Endothelial cell of umbilical vein (primary cell): ENCODE data around the gene TSPEAR. TPM values are rescaled to one million over a fixed set of nuclear protein-coding genes. Genes with fewer than 3 reads are reported as not detected.

Experiments used
- BruUV-seq: library from RNA; stranded (reverse); fragments of 400-500 nt; replicated peaks from 2 replicates; lab custom pipeline; 2021; lab: Mats Ljungman, UMichigan
- CTCF ChIA-PET: fragments of 300-600, 350-600 bp; sonication (Branson Sonifier 250); formaldehyde crosslinking; loops from one replicate; lab custom pipeline; 2021; ENCODE audit warnings: antibody characterized with exemption, inconsistent platforms; lab: Charles Lee
- POLR2A ChIA-PET: fragments of 300-600, 350-600 bp; sonication (Branson Sonifier 250); formaldehyde crosslinking; loops from one replicate; lab custom pipeline; 2021; ENCODE audit warnings: antibody characterized with exemption, inconsistent platforms; lab: Charles Lee
- DNase-seq: peaks from one replicate; pipeline ENCODE4 v3.0.0-alpha.2; 2011; ENCODE audit warnings: low read depth, low spot score
- FAIRE-seq: peaks from 2 replicates; lab custom pipeline; 2011; peaks lifted over from hg19 to GRCh38; lab: Jason Lieb, UNC
- H2AFZ ChIP-seq: 2 replicates; pipeline ENCODE4 v1.6.0; 2012; ENCODE audit warnings: low read depth, low read length, control low read depth, inconsistent platforms
- H3K27ac ChIP-seq: 2 replicates; pipeline ENCODE4 v1.5.1; 2011; ENCODE audit warnings: low read depth, mild to moderate bottlenecking, control low read depth, low read length, moderate library complexity; ENCODE audit not compliant: insufficient read depth
- H3K27me3 ChIP-seq, 2 experiments: 2 replicates each; pipeline versions ENCODE4 v1.6.0 to v1.6.1; 2011; ENCODE audit warnings: low read length in 2 of 2, mixed read lengths in 1 of 2; ENCODE audit not compliant: control insufficient read depth in 2 of 2, insufficient read depth in 2 of 2
- H3K36me3 ChIP-seq, 2 experiments: 2 replicates in 1 of 2; 3 replicates in 1 of 2; pipeline ENCODE4 v1.5.1; 2011; ENCODE audit warnings: low read length in 2 of 2, mild to moderate bottlenecking in 1 of 2, moderate library complexity in 1 of 2; ENCODE audit not compliant: control insufficient read depth in 2 of 2, insufficient read depth in 2 of 2; ENCODE audit errors: extremely low read depth in 1 of 2
- H3K4me1 ChIP-seq: 3 replicates; pipeline ENCODE4 v1.5.1; 2011; ENCODE audit warnings: mild to moderate bottlenecking, low read length; ENCODE audit not compliant: control insufficient read depth, insufficient read depth; ENCODE audit errors: extremely low read depth
- H3K4me2 ChIP-seq: 2 replicates; pipeline ENCODE4 v1.6.1; 2011; ENCODE audit warnings: low read length, control low read depth, mixed read lengths; ENCODE audit not compliant: insufficient read depth
- H3K4me3 ChIP-seq, 3 experiments: fragments of 200-600 bp in 1 of 3; sonication (generic), shearing (Covaris generic) in 1 of 3; replicated peaks in 1 of 3; 2 replicates each; pipeline ENCODE4 v1.5.1; 2011 to 2016; ENCODE audit warnings: control low read depth in 3 of 3, low read length in 3 of 3, mild to moderate bottlenecking in 2 of 3, inconsistent platforms in 1 of 3, low read depth in 1 of 3, moderate library complexity in 1 of 3; ENCODE audit not compliant: insufficient read depth in 1 of 3
- H3K79me2 ChIP-seq: 2 replicates; pipeline ENCODE4 v1.6.0; 2012; ENCODE audit warnings: low read length, inconsistent platforms; ENCODE audit not compliant: control insufficient read depth, insufficient read depth
- H3K9ac ChIP-seq: replicated peaks from 2 replicates; pipeline ENCODE3; 2011; ENCODE audit warnings: low read length, control low read depth; ENCODE audit not compliant: insufficient read depth; ENCODE audit errors: extremely low read depth
- H3K9me1 ChIP-seq: replicated peaks from 3 replicates; pipeline ENCODE4 v1.6.0; 2011; ENCODE audit warnings: mild to moderate bottlenecking, low read length; ENCODE audit not compliant: control insufficient read depth, insufficient read depth; ENCODE audit errors: extremely low read depth
- H3K9me3 ChIP-seq: replicated peaks from 2 replicates; pipeline ENCODE4 v1.5.1; 2012; ENCODE audit warnings: low read length, inconsistent platforms; ENCODE audit not compliant: control insufficient read depth, insufficient read depth
- H4K20me1 ChIP-seq: replicated peaks from 2 replicates; pipeline ENCODE3; 2011; ENCODE audit warnings: mild to moderate bottlenecking, low read length; ENCODE audit not compliant: control insufficient read depth, insufficient read depth; ENCODE audit errors: extremely low read depth
- CTCF ChIP-seq, 2 donors: IDR thresholded peaks; 1 replicate in 1 of 2; 2 replicates in 1 of 2; pipeline ENCODE4 v1.5.1; 2011; ENCODE audit warnings: low read length in 2 of 2, mild to moderate bottlenecking in 2 of 2, moderate library complexity in 2 of 2, control low read depth in 1 of 2, inconsistent platforms in 1 of 2, low read depth in 1 of 2; ENCODE audit not compliant: insufficient read depth in 1 of 2; ENCODE audit errors: extremely low read depth in 1 of 2
- EZH2 ChIP-seq: IDR thresholded peaks from 2 replicates; pipeline ENCODE4 v1.6.1; 2012; ENCODE audit warnings: borderline replicate concordance, low read depth, mild to moderate bottlenecking, moderate library complexity, low read length, inconsistent platforms; ENCODE audit not compliant: severe bottlenecking
- FOS ChIP-seq: IDR thresholded peaks from 2 replicates; pipeline ENCODE4 v1.6.1; 2011; ENCODE audit warnings: mild to moderate bottlenecking, low read length, moderate library complexity, borderline replicate concordance; ENCODE audit not compliant: insufficient read depth
- GATA2 ChIP-seq: IDR thresholded peaks from 2 replicates; pipeline ENCODE4 v1.7.0; 2011; ENCODE audit warnings: low read depth, mild to moderate bottlenecking, moderate library complexity, mixed read lengths, low read length; ENCODE audit not compliant: insufficient read length, insufficient read depth
- JUN ChIP-seq: IDR thresholded peaks from 2 replicates; pipeline ENCODE4 v1.6.1; 2011; ENCODE audit warnings: borderline replicate concordance, low read depth; ENCODE audit not compliant: insufficient read length, insufficient read depth
- MAX ChIP-seq: IDR thresholded peaks from 2 replicates; pipeline ENCODE4 v1.6.1; 2011; ENCODE audit not compliant: insufficient read depth, insufficient read length
- MYC ChIP-seq: IDR thresholded peaks from one replicate; pipeline ENCODE4 v1.6.1; 2011; ENCODE audit warnings: mild to moderate bottlenecking, low read depth, low read length
- POLR2A ChIP-seq: IDR thresholded peaks from 2 replicates; pipeline ENCODE4 v1.6.1; 2012; ENCODE audit warnings: low read depth, mild to moderate bottlenecking, control low read depth, low read length
- dilution Hi-C: fragments of 300-500 bp; cut with MboI; formaldehyde crosslinking; loops from one replicate; pipeline ENCODE4 v1.15.0; 2019; ENCODE audit warnings: low sequenced_read_pairs; ENCODE audit not compliant: extremely low pct_ligation_motif_present
- intact Hi-C: fragments of 100-400 bp; cut with micrococcal nuclease; formaldehyde crosslinking; loops from one replicate; pipeline ENCODE4 v1.10.0; 2022
- polyA plus RNA-seq, 4 experiments: library from polyadenylated mRNA; depleted of rRNA in 3 of 4; stranded (reverse) in 3 of 4; unstranded in 1 of 4; fragments of >200 nt; gene quantifications; 2 replicates each; pipeline versions ENCODE4 v1.2.1 to v1.2.3, GENCODE V29; 2011 to 2012; ENCODE audit warnings: missing spikeins in 1 of 4
- total RNA-seq: library from RNA; stranded (reverse); gene quantifications from 2 replicates; pipeline ENCODE4 v1.2.3, GENCODE V29; 2021

The TSPEAR gene
- total and polyA plus RNA-seq, 2 donors (not counting 3 experiments of a cell fraction or from before 2014, with no cell fraction given) = 0.01 TPM; not detected in 1

GRCh38 chr21:44724926-44725325 lies 13.6 kb upstream of the TSPEAR start:
- intact Hi-C loops (no loop called here), dilution Hi-C loops (no loop called here)
- Histone ChIP-seq H2AFZ (no peak overlapping the region), H3K9me1 (no peaks in the 10 kb centered on the region), H3K27ac (no peak overlapping the region), H3K9me3 (no peaks in the 10 kb centered on the region), H3K27me3 (peaks cover 32 to 43% of the 10 kb centered on the region in 2 experiments), H3K79me2 (no peaks in the 10 kb centered on the region), H3K4me1 (no peaks in the 10 kb centered on the region), H3K4me2 (no peak overlapping the region), H3K4me3 (no peak overlapping the region), H4K20me1 (no peaks in the 10 kb centered on the region), H3K36me3 (no peaks in the 10 kb centered on the region), H3K9ac (no peak overlapping the region)
- FAIRE-seq (no peak), DNase-seq (no peak)
- TF ChIP-seq POLR2A (no peak), JUN (no peak), CTCF (IDR thresholded peaks at IDR 0.05; ENCODE audit: extremely low read depth in 1 of 2, insufficient read depth in 1 of 2, low read depth in 1 of 2, low read length in 2 of 2) (no peak), FOS (no peak), EZH2 (no peak), MYC (no peak), GATA2 (no peak), MAX (no peak)
- POLR2A ChIA-PET = no interaction called here
- BruUV-seq = no TSS peak
- CTCF ChIA-PET = interaction anchor here (0.8 to 1.1 kb wide), 2 partner anchors 16 to 18 kb away, joined by 3 to 4 read pairs; no protein-coding TSS in a partner anchor
